HG02588 (cell line): ENCODE data around the gene FAM234A.
"Not testable (repeated sequence)": the region's sequence is repeated elsewhere in the genome, so short reads cannot be mapped to it uniquely, and the experiment has no call there.

ENCODE experiments used
- ATAC-seq: cut with Tn5 transposase; IDR thresholded peaks from one replicate; pipeline ENCODE4 v1.9.1; 2021; ENCODE audit warnings: mild to moderate bottlenecking, moderate library complexity; ENCODE audit not compliant: unreplicated experiment

FAM234A gene

GRCh38 chr16:263944-264343, 29.3 kb downstream of the FAM234A start:
- no peak for ATAC-seq

GRCh38 chr16:264440-264951, 29.9 kb downstream of the FAM234A start:
- no peak for ATAC-seq

GRCh38 chr16:265002-265529, 30.4 kb downstream of the FAM234A start:
- no peak for ATAC-seq

- no peak for ATAC-seq
Observed at GRCh38 chr16:265711-266110, 31.1 kb downstream of the FAM234A start.

DNA sequence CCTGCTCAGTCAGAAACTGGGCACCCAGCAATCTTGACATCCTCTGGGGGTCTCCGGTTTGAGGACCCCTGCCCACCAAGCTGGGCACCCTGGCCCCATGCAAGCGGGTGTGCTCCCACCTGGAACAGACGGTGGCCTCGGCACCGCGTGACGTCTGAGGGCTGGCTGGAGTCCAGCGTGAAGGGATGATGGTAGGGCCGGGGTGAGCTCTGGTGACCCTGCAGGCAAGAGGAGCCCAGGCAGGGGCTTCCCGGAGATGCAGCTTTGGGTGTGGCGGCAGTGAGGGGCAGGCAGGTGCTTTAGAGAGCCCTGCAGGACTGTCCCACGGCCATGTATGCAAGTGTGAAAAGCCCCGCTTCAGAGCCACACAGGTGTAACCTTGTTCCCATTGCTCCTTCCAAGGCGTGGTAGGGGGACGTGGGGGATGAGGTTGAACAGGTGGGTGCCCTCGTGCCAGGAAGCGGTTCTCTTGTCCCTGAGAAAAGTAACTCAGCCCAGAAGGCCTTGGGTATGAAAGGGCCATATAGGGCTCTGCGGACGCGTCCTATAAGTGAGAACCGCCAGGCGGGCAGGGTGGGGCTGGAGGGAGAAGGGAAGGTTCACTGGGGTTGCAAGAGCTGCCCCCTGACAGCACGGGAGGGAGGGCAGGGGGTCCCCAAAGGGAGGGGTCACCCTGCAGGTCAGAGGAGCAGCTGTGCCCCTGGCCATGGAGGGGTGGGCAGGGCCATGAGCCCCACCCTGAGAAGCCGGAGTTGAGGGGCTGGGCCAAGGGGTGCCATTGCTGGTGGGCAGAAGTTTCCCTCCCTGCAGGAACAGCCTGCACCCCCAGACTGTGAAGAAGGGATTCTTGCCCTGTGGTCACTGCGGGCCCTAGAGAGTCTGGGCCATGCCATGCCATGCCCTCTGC, 31.9 kb downstream of the FAM234A start:
- no peak for ATAC-seq

- not testable (repeated sequence) for ATAC-seq
Observed at GRCh38 chr16:267562-267961, 32.9 kb downstream of the FAM234A start.

- ATAC-seq: no peak
Observed at GRCh38 chr16:268141-269053, 33.8 kb downstream of the FAM234A start.

- no peak for ATAC-seq
Observed at GRCh38 chr16:269061-269796, 34.6 kb downstream of the FAM234A start.

- no peak for ATAC-seq
Observed at GRCh38 chr16:270381-271255, 36.0 kb downstream of the FAM234A start.

- no peak for ATAC-seq
Observed at GRCh38 chr16:272633-273546, 38.3 kb downstream of the FAM234A start.

DNA sequence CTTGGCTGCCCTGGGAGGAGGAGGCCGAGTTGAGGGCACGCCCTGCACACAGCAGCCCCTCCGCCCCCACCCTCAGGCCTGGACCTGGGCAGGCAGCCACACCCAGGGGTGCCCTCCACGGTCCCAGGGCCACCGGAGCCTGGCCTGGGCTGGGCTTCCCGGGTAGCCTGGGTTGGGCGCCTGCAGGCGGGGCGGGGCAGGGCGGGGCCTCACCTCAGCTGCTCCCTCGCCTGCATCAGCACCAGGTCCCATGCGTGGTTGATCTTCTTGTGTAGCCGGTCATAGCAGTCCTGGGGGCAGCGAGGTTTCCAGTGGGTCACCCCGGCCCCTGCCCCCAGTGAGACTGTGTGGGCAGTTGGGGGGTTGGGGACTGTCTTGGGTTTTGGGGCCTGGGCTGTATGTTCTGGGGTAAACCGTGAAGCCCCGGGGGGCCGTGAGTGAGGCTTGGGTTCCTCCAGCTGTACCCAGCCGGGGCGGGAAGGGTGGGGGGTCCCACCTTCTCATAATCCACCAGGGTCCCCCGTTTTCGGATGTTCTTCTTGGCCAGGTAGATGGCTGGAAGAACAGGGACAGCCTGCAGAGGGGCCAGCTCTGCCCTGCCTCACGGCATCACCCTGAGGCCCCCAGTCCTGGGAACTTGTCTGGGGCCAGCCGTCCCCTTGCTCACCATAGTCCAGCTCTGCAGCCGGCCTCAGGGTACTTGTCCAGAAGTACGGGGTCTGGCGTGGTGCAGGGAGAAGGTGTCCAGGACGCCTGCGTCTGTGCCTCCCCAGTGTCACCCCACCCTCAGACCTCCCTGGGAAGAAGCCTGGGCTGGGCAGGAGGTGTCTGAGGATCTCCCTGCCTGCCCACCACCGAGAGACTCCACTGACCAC, 39.2 kb downstream of the FAM234A start:
- no peak for ATAC-seq

DNA sequence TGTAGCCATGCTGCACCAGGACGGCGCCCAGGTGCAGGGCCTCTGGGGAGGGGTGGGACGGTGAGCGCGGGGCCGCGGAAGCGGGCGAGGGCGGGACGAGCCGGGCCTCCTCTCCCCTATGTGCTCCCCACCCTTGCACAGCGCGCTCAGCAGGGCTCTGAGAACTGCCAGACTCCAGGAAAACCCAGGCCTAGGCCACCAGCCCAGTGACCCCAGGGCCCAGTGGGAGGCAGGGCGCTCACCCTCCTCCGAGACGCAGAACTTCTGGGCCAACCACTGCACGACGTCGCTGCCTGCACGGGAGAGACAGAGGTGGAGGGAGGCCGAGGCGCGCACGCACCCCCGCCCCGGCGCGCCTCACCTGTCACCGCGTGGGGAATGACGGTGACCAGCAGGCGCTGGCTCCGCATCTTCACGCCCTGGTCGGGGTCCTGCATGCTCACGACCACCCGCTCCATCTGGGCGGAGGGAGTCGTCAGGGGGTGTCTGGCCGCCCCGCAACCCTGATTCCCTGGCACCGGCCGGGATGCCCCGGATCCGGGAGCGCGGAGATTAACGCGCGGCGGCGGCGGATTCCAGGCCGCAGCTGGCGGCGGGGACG, 40.5 kb downstream of the FAM234A start:
- no peak for ATAC-seq

GRCh38 chr16:275786-276232, 41.2 kb downstream of the FAM234A start, which contains the start of gene RGS11:
TSS of gene RGS11 (minus strand) at chr16:275944. CDS start at chr16:275911, 33 bp downstream.
- ATAC-seq: no peak

DNA sequence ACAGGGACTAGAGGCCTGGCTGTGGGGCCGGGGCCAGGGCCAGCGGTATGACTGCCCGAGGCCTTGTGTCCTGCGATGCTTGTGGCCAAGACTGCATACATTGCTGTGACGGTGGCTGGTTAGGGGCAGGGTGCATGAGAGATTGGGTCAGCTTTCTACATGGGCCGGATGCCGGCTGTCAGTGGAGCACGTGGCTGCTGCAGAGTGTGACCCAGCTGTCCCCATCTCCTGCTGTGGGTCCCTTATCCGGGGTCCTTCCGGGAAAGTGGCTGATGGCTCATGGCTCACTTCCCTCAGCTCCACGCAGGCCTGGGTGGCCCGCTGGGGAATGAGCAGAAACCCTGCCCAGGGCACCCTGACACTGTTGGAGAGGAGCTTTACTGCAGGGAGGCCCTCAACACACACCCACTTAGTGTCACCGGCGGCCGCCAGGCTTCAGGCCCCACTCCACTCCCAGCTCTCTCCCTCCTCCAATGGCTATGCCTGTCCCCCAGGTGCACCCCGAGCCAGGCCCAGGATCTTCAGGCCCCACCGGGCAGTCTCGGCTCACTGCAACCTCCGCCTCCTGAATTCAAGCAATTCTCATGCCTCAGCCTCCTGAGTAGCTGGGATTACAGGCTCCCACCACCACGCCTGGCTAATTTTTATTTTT, 41.9 kb downstream of the FAM234A start:
- ATAC-seq: no peak

DNA sequence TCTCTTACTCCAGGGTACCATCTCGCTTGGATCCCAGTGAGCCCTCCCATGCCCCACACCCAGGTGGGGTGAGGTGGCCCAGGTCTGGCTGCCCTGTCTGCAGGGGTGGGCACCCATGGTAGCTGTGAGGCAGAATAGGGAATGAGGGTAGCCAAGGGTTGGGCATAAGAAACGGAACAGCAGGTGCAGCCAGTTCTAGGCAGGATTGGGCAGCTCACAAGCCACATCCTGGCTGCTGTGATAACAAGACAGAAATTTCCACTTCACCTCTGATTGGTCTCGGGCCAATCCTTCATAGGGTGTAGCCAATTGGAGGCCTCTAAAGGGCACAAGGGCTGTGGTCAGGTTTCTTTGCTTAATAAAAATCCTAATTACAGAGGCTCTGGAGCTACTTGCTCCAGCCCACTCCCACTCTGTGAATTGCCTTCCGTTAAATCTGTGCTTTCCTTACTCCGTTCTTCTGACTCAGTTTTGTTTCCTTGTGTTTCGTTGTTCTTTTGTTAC, 44.3 kb downstream of the FAM234A start:
- no peak for ATAC-seq

DNA sequence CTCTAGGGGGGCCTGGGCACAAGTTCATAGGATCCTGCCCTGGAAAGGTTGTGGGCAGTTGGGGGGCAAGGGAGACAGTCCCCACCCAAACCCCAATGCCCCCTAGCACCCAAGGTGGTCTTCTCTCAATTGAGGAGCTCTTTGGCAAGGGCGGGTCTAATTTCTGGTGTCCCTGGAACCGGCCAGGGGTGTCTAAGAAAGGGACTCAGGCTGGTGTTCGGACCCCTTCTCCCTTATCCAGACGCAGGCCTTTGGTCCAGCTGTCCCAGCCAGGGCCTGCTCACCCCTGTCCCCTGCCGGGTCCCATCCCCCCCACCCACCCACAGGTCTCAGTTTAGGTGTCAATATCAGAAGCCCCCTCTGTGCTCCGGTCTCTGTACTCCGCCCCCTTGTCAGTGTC, 44.9 kb downstream of the FAM234A start:
- ATAC-seq: no peak
